KMS-11 (cell line): Measurements from ENCODE around the gene PCBD2.

ENCODE experiments used
- H2AFZ ChIP-seq: fragments of 200-600 bp; sonication (generic); 2 replicates; pipeline ENCODE4 v1.6.1; 2016; ENCODE audit warnings: antibody characterized with exemption, mixed run types, low read depth
- H3K27ac ChIP-seq: fragments of 200-600 bp; sonication (generic); 2 replicates; pipeline ENCODE4 v1.6.1; 2016; ENCODE audit warnings: mild to moderate bottlenecking, mixed run types
- H3K27me3 ChIP-seq: fragments of 200-600 bp; sonication (generic); 2 replicates; pipeline ENCODE4 v1.6.1; 2017; ENCODE audit warnings: mild to moderate bottlenecking, low read depth, mixed run types, moderate library complexity; ENCODE audit not compliant: insufficient read depth
- H3K36me3 ChIP-seq: fragments of 200-600 bp; sonication (generic); 2 replicates; pipeline ENCODE4 v1.6.1; 2017; ENCODE audit warnings: mild to moderate bottlenecking, mixed run types; ENCODE audit not compliant: insufficient read depth
- H3K4me1 ChIP-seq: fragments of 200-600 bp; sonication (generic); 2 replicates; pipeline ENCODE4 v1.6.1; 2016; ENCODE audit warnings: mild to moderate bottlenecking, low read depth, mixed run types; ENCODE audit not compliant: poor library complexity, severe bottlenecking
- H3K4me2 ChIP-seq: fragments of 200-600 bp; sonication (generic); 2 replicates; pipeline ENCODE4 v1.7.0; 2016; ENCODE audit warnings: mild to moderate bottlenecking, mixed run types
- H3K4me3 ChIP-seq: fragments of 200-600 bp; sonication (generic); IDR thresholded peaks from 2 replicates; pipeline ENCODE4 v1.6.1; 2017; ENCODE audit warnings: low read depth, low read length, mixed read lengths; ENCODE audit not compliant: insufficient read depth
- H3K79me2 ChIP-seq: fragments of 200-600 bp; sonication (generic); 2 replicates; pipeline ENCODE4 v1.6.1; 2016; ENCODE audit warnings: low read depth, mixed run types; ENCODE audit not compliant: insufficient read depth
- H3K9ac ChIP-seq: fragments of 200-600 bp; sonication (generic); 2 replicates; pipeline ENCODE4 v1.6.1; 2016; ENCODE audit warnings: mild to moderate bottlenecking, mixed run types
- H4K20me1 ChIP-seq: fragments of 200-600 bp; sonication (generic); 2 replicates; pipeline ENCODE4 v1.6.1; 2016; ENCODE audit warnings: mild to moderate bottlenecking, mixed run types; ENCODE audit not compliant: insufficient read depth
- TF ChIP-seq, protein P1 (sequence below): fragments of 200-600 bp; sonication (generic); conservative IDR thresholded peaks from 2 replicates; pipeline ENCODE4 v1.6.1; 2017; ENCODE audit warnings: low read depth, mild to moderate bottlenecking, antibody characterized with exemption, low read length, moderate library complexity, mixed read lengths

PCBD2 gene

GRCh38 chr5:135004376-135004775 is 99.4 kb downstream of the PCBD2 start:
- no peak overlapping the region for H3K9ac ChIP-seq

DNA sequence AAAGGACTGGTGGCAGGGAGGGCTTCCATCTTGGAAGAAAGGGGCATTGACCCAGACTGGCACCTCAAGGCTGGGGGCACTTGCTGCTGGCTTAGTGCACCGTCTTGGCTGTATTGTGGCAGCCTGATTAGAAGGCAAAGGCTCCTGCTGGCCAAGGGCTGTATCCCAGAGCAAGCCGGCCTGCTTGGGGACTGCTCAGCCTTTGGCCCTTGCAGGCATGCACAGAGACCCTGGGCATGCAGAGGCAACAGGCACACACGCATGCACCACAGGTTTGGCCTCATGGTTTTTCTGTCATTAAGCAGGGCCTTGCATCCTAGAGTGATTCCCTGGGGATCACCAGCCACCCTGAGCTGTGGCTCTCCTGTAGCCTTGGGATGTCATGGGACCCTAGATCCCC is 100.1 kb downstream of the PCBD2 start:
- H3K4me3 ChIP-seq, result no peak overlapping the region
- H4K20me1 ChIP-seq, result no peaks in the 10 kb centered on the region
- H2AFZ ChIP-seq, result no peak overlapping the region
- H3K4me1 ChIP-seq, result no peaks in the 10 kb centered on the region
- H3K4me2 ChIP-seq, result no peak overlapping the region
- H3K36me3 ChIP-seq, result no peaks in the 10 kb centered on the region
- no peak overlapping the region for H3K9ac ChIP-seq
- TF ChIP-seq, protein P1, sequence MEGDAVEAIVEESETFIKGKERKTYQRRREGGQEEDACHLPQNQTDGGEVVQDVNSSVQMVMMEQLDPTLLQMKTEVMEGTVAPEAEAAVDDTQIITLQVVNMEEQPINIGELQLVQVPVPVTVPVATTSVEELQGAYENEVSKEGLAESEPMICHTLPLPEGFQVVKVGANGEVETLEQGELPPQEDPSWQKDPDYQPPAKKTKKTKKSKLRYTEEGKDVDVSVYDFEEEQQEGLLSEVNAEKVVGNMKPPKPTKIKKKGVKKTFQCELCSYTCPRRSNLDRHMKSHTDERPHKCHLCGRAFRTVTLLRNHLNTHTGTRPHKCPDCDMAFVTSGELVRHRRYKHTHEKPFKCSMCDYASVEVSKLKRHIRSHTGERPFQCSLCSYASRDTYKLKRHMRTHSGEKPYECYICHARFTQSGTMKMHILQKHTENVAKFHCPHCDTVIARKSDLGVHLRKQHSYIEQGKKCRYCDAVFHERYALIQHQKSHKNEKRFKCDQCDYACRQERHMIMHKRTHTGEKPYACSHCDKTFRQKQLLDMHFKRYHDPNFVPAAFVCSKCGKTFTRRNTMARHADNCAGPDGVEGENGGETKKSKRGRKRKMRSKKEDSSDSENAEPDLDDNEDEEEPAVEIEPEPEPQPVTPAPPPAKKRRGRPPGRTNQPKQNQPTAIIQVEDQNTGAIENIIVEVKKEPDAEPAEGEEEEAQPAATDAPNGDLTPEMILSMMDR, result no peak
- no peaks in the 10 kb centered on the region for H3K27me3 ChIP-seq
- H3K27ac ChIP-seq, result no peak overlapping the region
- H3K79me2 ChIP-seq, result no peaks in the 10 kb centered on the region

More at GRCh38 chr5:135004376-135004775, 99.4 kb downstream of the PCBD2 start:
- Histone ChIP-seq H3K27me3 (no peaks in the 10 kb centered on the region), H3K4me2 (no peak overlapping the region), H3K4me3 (no peak overlapping the region), H4K20me1 (no peaks in the 10 kb centered on the region), H3K27ac (no peak overlapping the region), H3K79me2 (no peaks in the 10 kb centered on the region), H3K4me1 (no peaks in the 10 kb centered on the region), H3K36me3 (no peaks in the 10 kb centered on the region), H2AFZ (no peak overlapping the region)
- TF ChIP-seq, protein P1, result no peak

DNA sequence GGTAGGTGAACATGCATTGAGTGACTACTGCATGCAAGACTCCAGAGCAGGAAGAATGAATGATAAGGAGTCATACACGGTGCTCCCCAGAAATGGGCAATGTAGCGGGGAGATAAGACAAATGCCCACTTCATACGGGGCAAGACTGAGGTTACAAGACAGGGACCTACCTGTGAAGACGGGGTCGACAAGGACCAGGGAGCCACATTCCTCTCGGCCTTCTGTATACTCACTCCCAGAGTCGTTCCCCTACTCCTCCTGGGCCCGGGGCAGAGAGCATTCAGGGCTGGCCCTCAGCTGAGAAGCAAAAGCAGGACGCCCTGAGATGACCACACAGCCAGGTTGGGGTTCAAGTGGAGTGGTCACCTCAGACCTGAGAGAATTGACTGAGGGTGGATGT is 102.4 kb downstream of the PCBD2 start:
- no peak overlapping the region for H3K4me3 ChIP-seq
- no peak overlapping the region for H3K9ac ChIP-seq
- no peaks in the 10 kb centered on the region for H3K4me1 ChIP-seq
- H3K36me3 ChIP-seq, result no peaks in the 10 kb centered on the region
- no peaks in the 10 kb centered on the region for H4K20me1 ChIP-seq
- H2AFZ ChIP-seq, result no peak overlapping the region
- no peak overlapping the region for H3K27ac ChIP-seq
- TF ChIP-seq, protein P1, result no peak
- H3K4me2 ChIP-seq, result no peak overlapping the region
- H3K79me2 ChIP-seq, result no peaks in the 10 kb centered on the region
- H3K27me3 ChIP-seq, result no peaks in the 10 kb centered on the region

DNA sequence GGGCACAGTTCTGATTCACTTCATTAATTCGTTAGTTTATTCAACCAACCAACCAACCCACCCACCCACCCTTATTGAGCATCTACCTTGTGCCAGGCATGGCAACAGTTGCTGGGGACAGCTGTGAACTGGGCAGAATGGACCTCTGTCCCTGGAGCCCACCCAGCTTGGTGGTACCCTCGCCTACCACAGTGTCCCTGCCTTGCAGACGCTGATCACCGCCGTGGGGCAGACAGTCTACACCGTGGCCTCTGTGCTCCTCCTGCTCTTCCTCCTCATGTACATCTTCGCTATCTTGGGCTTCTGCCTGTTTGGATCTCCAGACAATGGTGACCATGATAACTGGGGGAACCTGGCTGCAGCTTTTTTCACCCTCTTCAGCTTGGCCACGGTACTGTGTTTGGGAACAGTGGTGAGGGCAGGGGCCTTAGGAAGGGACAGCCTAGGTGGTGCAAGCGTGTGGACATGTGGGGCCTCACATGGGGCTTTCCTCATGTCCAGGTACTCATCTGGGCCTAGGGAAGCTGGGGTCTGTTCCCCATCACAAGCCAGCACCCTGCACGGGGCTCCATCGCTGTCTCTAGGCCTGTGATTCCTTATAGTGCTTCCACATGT is 102.9 kb downstream of the PCBD2 start:
- H3K4me2 ChIP-seq, result no peak overlapping the region
- H3K4me3 ChIP-seq, result no peak overlapping the region
- TF ChIP-seq, protein P1, result no peak
- H3K4me1 ChIP-seq, result no peaks in the 10 kb centered on the region
- H3K27me3 ChIP-seq, result no peaks in the 10 kb centered on the region
- no peaks in the 10 kb centered on the region for H3K79me2 ChIP-seq
- no peaks in the 10 kb centered on the region for H4K20me1 ChIP-seq
- no peaks in the 10 kb centered on the region for H3K36me3 ChIP-seq
- H2AFZ ChIP-seq, result no peak overlapping the region
- H3K9ac ChIP-seq, result no peak overlapping the region
- H3K27ac ChIP-seq, result no peak overlapping the region
